Measurements from ENCODE around the gene ZNF526. TPM values are rescaled to one million over a fixed set of nuclear protein-coding genes. Genes with fewer than 3 reads are reported as not detected.

The ZNF526 gene, protein sequence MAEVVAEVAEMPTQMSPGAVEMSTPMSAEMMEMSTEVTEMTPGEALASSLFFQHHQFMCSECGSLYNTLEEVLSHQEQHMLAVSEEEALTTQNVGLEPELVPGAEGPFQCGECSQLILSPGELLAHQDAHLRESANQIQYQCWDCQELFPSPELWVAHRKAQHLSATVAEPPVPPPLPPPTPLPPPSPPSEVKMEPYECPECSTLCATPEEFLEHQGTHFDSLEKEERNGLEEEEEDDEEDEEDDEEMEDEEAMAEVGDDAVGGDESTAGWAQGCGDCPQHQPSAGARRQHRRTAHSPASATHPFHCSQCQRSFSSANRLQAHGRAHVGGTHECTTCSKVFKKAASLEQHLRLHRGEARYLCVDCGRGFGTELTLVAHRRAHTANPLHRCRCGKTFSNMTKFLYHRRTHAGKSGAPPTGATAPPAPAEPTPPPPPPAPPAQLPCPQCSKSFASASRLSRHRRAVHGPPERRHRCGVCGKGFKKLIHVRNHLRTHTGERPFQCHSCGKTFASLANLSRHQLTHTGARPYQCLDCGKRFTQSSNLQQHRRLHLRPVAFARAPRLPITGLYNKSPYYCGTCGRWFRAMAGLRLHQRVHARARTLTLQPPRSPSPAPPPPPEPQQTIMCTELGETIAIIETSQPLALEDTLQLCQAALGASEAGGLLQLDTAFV
- 7.9 TPM for polyA plus RNA-seq (ENCODE audit: insufficient read length)
- long read RNA-seq, donor 1, full-length matches to known transcripts: 1 of 1 reads
- long read RNA-seq, donor 1, partial matches to known transcripts: 0 of 1 reads
- long read RNA-seq, donor 1, other reads (novel, unspliced or antisense): 0 of 1 reads
- long read RNA-seq, donor 2, full-length matches to known transcripts: 5 of 5 reads
- long read RNA-seq, donor 2, partial matches to known transcripts: 0 of 5 reads
- long read RNA-seq, donor 2, other reads (novel, unspliced or antisense): 0 of 5 reads
- long read RNA-seq, donor 3, full-length matches to known transcripts: 3 of 3 reads
- long read RNA-seq, donor 3, partial matches to known transcripts: 0 of 3 reads
- long read RNA-seq, donor 3, other reads (novel, unspliced or antisense): 0 of 3 reads
- long read RNA-seq, donor 4, full-length matches to known transcripts: 2 of 2 reads
- long read RNA-seq, donor 4, partial matches to known transcripts: 0 of 2 reads
- long read RNA-seq, donor 4, other reads (novel, unspliced or antisense): 0 of 2 reads
- long read RNA-seq, donor 5, full-length matches to known transcripts: 3 of 53 reads
- long read RNA-seq, donor 5, partial matches to known transcripts: 50 of 53 reads
- long read RNA-seq, donor 5, other reads (novel, unspliced or antisense): 0 of 53 reads
- long read RNA-seq, donor 6, full-length matches to known transcripts: 3 of 42 reads
- long read RNA-seq, donor 6, partial matches to known transcripts: 13 of 42 reads
- long read RNA-seq, donor 6, other reads (novel, unspliced or antisense): 26 of 42 reads
- long read RNA-seq, donor 7, full-length matches to known transcripts: 4 of 4 reads
- long read RNA-seq, donor 7, partial matches to known transcripts: 0 of 4 reads
- long read RNA-seq, donor 7, other reads (novel, unspliced or antisense): 0 of 4 reads
- long read RNA-seq, donor 8, full-length matches to known transcripts: 1 of 1 reads
- long read RNA-seq, donor 8, partial matches to known transcripts: 0 of 1 reads
- long read RNA-seq, donor 8, other reads (novel, unspliced or antisense): 0 of 1 reads

- DNase-seq: peak; percentile 97
Observed at GRCh38 chr19:42219812-42220750, at the start of gene ZNF526. TSS of gene ZNF526 (plus strand) at chr19:42220312. CDS start at chr19:42224404, 4,092 bp downstream.

GRCh38 chr19:42170715-42171114 is 49.4 kb upstream of the ZNF526 start:
- no peak for DNase-seq

DNA sequence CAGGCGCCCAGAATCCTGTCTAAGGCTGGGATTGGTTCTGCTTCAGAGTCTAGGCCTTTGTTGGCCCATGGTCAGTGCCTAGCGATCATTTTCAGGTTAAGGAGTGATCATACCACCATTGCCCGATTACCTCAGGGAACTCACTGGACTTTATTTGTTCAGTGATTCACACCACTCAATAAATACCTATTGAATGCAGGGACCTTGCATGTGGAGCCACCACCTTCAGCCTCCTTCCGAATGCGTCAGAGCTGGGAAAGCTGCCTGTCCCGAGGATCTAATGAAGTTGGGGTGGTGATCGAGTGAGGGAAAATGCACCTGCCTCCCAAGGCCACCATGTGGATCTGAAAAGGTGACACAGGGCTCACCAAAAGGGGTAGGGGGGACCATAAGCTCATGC is 47.9 kb upstream of the ZNF526 start:
- no peak for DNase-seq

DNA sequence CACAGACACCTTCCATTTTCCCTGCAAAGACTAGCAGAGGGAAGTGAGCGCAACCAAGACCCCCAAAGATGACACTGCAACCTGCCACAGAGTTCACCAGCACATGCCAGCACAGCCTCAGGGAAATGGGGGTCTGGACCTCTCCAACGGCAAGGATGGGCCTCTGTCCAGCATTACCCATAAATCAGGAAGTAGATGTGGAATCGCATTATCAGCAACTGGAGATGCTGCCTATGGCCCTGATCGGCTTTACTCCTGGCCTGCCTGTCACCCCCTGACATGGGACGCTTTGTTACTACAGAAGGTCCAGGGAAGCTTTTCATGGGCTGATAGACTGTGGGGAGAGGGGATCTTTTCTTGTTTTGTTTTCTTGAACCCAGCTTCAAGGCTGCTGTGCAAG is 46.4 kb upstream of the ZNF526 start:
- DNase-seq: no peak

DNA sequence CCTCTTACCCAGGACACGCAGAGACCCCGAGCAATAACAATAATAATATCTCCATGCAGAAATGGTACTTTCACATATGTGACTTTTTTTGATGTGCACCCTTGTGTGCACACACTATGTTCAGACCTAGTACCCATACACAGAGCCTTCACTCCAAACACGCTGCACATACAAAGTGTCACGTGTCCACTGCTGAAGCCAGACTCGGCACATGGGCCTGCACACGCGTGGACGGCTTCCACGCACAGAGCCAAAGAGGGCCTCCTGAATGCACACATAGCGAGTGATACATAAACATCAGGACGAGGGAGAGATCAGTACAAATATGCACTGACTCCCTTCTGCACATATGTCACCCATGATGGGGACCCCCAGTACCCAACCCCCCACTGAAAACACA is 45.9 kb upstream of the ZNF526 start:
- no peak for DNase-seq

- no peak for DNase-seq
Observed at GRCh38 chr19:42174958-42175734, 45.0 kb upstream of the ZNF526 start.

GRCh38 chr19:42175952-42176648 is 44.0 kb upstream of the ZNF526 start:
- DNase-seq: no peak

GRCh38 chr19:42176649-42176989 is 43.5 kb upstream of the ZNF526 start:
- peak; percentile 6 for DNase-seq

DNA sequence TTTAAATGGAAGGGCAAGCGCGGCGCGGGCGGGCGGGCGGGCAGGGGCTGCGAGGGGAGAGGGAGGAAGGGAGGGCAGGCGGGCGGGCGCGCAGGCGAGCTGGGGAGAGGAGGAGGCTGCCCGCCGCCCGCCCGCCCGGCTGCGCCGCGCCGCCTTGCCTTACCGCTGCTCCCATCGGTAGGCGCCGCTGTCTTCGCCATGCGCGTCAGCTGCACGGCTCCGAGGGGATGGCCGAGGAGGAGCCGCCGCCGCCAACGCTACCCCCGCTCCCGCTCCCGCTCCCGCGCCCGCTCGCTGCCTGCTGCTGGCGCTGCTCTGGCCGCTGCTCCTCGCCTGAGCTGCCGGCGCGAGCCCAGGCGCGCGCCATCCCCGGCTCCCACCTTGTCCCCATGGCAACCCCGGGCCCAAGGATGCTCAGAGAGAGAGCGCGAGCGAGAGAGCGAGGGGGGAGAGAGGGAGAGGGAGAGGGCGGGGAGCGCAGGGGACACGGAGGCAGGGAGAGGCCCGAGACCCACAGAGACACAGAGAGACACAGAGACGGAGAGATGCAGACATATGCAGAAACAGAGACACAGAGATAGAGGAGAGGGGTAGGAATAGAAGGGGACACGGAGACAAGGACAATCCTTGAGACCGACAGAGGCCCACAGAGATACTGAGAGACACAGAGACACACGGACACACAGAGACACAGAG is 43.0 kb upstream of the ZNF526 start:
- peak; percentile 59 for DNase-seq

- DNase-seq: no peak
Observed at GRCh38 chr19:42177686-42178019, 42.5 kb upstream of the ZNF526 start.

GRCh38 chr19:42178791-42179674 is 41.1 kb upstream of the ZNF526 start:
- no peak for DNase-seq

GRCh38 chr19:42184401-42184861 is 35.7 kb upstream of the ZNF526 start:
- DNase-seq: peak; percentile 65

DNA sequence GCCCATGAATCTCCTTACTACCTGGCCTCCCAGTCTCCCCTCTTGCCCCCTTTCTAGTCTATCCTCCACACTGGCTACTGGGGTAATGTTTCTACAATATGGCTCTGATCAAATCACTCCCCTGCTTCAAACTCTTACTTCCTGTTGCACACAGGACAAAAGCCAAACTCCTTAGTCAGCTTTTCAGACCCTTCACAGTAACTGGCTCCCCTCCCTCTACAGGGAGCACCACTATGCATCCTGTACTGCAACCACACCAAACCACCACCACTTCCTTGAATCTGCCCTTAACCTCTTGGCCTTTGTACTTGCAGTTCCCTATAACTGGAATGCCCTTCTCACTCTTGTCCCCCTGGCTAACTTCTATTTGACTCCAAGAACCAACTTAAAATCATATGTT is 34.8 kb upstream of the ZNF526 start:
- no peak for DNase-seq

DNA sequence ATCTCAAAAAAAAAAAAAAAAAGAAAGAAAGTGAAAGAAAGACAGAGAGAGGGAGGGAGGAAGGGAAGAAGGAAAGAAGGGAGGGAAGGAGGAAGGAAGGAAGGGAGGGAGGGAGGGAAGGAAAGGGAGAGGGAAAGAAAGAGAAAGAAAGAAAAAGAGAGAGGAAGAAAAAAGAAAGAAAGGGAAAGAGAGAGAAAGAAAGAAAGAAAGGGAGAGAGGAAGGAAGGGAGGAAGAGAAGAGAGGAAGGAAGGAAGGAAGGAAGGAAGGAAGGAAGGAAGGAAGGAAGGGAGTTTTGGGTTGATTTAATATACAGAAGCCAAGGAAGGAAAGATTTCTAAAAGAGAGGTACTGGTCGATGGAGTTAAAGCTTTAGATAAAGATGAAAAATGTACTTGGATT is 31.4 kb upstream of the ZNF526 start:
- DNase-seq: no peak

- no peak for DNase-seq
Observed at GRCh38 chr19:42189133-42189532, 31.0 kb upstream of the ZNF526 start.

GRCh38 chr19:42191330-42191729 is 28.8 kb upstream of the ZNF526 start:
- no peak for DNase-seq

- no peak for DNase-seq
Observed at GRCh38 chr19:42191855-42192254, 28.3 kb upstream of the ZNF526 start.
